DOHH2 (cell line): ENCODE measurements around the gene CENPP.

Experiments
- H3F3A ChIP-seq: fragments of 200-600 bp; sonication (generic), shearing (Covaris generic); 2 replicates; pipeline ENCODE4 v1.6.0; 2016; ENCODE audit warnings: antibody characterized with exemption, mild to moderate bottlenecking; ENCODE audit not compliant: control insufficient read depth, insufficient read depth
- H3K27ac ChIP-seq: fragments of 200-600 bp; sonication (generic); 2 replicates; pipeline ENCODE4 v1.5.1; 2014; ENCODE audit warnings: low read depth, mild to moderate bottlenecking, low read length, moderate library complexity
- H3K27me3 ChIP-seq: fragments of 200-600 bp; sonication (generic); 2 replicates; pipeline ENCODE4 v1.6.1; 2014; ENCODE audit warnings: mild to moderate bottlenecking, low read length, mixed read lengths; ENCODE audit not compliant: control insufficient read depth
- H3K36me3 ChIP-seq: fragments of 200-600 bp; sonication (generic); 2 replicates; pipeline ENCODE4 v1.6.1; 2014; ENCODE audit warnings: mild to moderate bottlenecking, low read length, moderate library complexity, mixed read lengths; ENCODE audit not compliant: control insufficient read depth
- H3K4me1 ChIP-seq: fragments of 200-600 bp; sonication (generic); 2 replicates; pipeline ENCODE4 v1.6.1; 2014; ENCODE audit warnings: mild to moderate bottlenecking, low read length, mixed read lengths; ENCODE audit not compliant: control insufficient read depth
- H3K4me2 ChIP-seq: fragments of 200-600 bp; sonication (generic); 2 replicates; pipeline ENCODE4 v1.6.0; 2014; ENCODE audit warnings: mild to moderate bottlenecking, low read length, moderate library complexity
- H3K4me3 ChIP-seq: fragments of 200-600 bp; sonication (generic); 2 replicates; pipeline ENCODE4 v1.5.1; 2014; ENCODE audit warnings: mild to moderate bottlenecking, low read length, mixed read lengths
- H3K79me2 ChIP-seq: fragments of 200-600 bp; sonication (generic); 2 replicates; pipeline ENCODE4 v1.6.1; 2014; ENCODE audit warnings: mild to moderate bottlenecking, low read length, mixed read lengths; ENCODE audit not compliant: control insufficient read depth
- H3K9me2 ChIP-seq: fragments of 200-600 bp; sonication (generic); replicated peaks from 2 replicates; pipeline ENCODE4 v1.6.1; 2014; ENCODE audit warnings: mild to moderate bottlenecking, low read length, mixed read lengths; ENCODE audit not compliant: control insufficient read depth
- H3K9me3 ChIP-seq: fragments of 200-600 bp; sonication (generic); 2 replicates; pipeline ENCODE4 v1.6.1; 2014; ENCODE audit warnings: antibody characterized with exemption, low read length, mixed read lengths; ENCODE audit not compliant: control insufficient read depth, insufficient read depth
- H4K20me1 ChIP-seq: fragments of 200-600 bp; sonication (generic); 2 replicates; pipeline ENCODE4 v1.6.0; 2014; ENCODE audit warnings: low read depth, mild to moderate bottlenecking, antibody characterized with exemption, low read length, moderate library complexity; ENCODE audit not compliant: control insufficient read depth, insufficient read depth
- EZH2phosphoT487 ChIP-seq: fragments of 200-600 bp; sonication (generic); IDR thresholded peaks from 2 replicates; pipeline ENCODE4 v1.6.1; 2017; ENCODE audit warnings: borderline replicate concordance, mild to moderate bottlenecking, antibody characterized with exemption, low read length, moderate library complexity, mixed read lengths
- TF ChIP-seq, protein P1 (sequence below): fragments of 200-600 bp; sonication (generic); IDR thresholded peaks from one replicate; pipeline ENCODE4 v1.5.1; 2014; ENCODE audit warnings: antibody characterized with exemption, mild to moderate bottlenecking, low read depth, low read length; ENCODE audit not compliant: poor library complexity, severe bottlenecking

The CENPP gene

DNA sequence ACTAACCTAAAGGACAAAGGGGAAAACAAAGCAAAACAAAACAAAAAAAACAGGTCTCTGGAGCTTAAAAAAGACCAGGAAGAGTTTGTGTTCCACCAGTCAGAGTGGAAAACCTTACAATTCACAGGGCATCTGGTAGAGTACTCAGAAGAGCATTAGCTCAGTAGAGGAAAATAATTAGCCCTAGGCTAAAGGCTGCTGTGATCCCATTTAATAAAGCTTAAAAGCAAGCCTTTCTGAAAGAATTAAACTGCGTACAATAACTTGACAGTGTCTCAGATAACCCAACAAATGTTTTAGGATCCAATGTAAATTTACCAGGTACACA lies 202.7 kb downstream of the CENPP start:
- Histone ChIP-seq H3K27ac (no peak overlapping the region), H4K20me1 (no peaks in the 10 kb centered on the region), H3K4me3 (no peak overlapping the region), H3K79me2 (no peaks in the 10 kb centered on the region), H3K27me3 (no peaks in the 10 kb centered on the region), H3K4me2 (no peak overlapping the region), H3K36me3 (no peaks in the 10 kb centered on the region), H3K9me3 (no peaks in the 10 kb centered on the region), H3K9me2 (no peaks in the 10 kb centered on the region), H3F3A (no peaks in the 10 kb centered on the region), H3K4me1 (no peaks in the 10 kb centered on the region)
- TF ChIP-seq EZH2phosphoT487 = no peak
- TF ChIP-seq, protein P1, sequence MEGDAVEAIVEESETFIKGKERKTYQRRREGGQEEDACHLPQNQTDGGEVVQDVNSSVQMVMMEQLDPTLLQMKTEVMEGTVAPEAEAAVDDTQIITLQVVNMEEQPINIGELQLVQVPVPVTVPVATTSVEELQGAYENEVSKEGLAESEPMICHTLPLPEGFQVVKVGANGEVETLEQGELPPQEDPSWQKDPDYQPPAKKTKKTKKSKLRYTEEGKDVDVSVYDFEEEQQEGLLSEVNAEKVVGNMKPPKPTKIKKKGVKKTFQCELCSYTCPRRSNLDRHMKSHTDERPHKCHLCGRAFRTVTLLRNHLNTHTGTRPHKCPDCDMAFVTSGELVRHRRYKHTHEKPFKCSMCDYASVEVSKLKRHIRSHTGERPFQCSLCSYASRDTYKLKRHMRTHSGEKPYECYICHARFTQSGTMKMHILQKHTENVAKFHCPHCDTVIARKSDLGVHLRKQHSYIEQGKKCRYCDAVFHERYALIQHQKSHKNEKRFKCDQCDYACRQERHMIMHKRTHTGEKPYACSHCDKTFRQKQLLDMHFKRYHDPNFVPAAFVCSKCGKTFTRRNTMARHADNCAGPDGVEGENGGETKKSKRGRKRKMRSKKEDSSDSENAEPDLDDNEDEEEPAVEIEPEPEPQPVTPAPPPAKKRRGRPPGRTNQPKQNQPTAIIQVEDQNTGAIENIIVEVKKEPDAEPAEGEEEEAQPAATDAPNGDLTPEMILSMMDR = no peak

GRCh38 chr9:92529124-92529523 lies 203.4 kb downstream of the CENPP start:
- H3K4me1 ChIP-seq = peaks cover 2% of the 10 kb centered on the region; the same call in 1 of the 2 replicates
- H3K79me2 ChIP-seq = no peaks in the 10 kb centered on the region
- TF ChIP-seq, protein P1 = no peak
- no peak for TF ChIP-seq EZH2phosphoT487
- no peaks in the 10 kb centered on the region for H3K9me2 ChIP-seq
- no peak overlapping the region for H3K4me3 ChIP-seq
- no peak overlapping the region for H3K4me2 ChIP-seq
- no peaks in the 10 kb centered on the region for H3K27me3 ChIP-seq
- no peak overlapping the region for H3K27ac ChIP-seq
- H3K36me3 ChIP-seq = no peaks in the 10 kb centered on the region
- no peaks in the 10 kb centered on the region for H3K9me3 ChIP-seq
- no peaks in the 10 kb centered on the region for H4K20me1 ChIP-seq
- no peaks in the 10 kb centered on the region for H3F3A ChIP-seq

DNA sequence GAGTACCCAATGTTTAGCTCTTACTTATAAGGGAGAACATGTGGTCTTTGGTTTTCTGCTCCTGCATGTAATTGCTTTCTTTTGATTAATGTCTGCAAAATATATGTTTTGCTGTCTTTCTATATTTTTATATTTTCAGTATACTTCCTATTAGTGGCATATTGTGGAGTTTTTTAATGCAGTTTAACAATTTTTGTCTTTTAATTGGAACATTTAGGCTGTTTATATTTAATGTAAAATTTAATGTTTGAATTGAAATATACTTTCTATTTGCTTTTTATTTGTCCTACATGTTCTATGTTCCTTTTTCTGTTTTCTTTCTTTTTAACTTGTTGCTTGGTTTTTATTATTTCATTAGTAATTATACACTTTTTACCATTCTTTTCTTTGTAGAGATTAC lies 205.1 kb downstream of the CENPP start:
- Histone ChIP-seq H3K36me3 (no peaks in the 10 kb centered on the region), H3K27me3 (no peaks in the 10 kb centered on the region), H3K4me1 (peaks cover 6% of the 10 kb centered on the region; the same call in 1 of the 2 replicates), H3K9me3 (no peaks in the 10 kb centered on the region), H4K20me1 (no peaks in the 10 kb centered on the region), H3F3A (no peaks in the 10 kb centered on the region), H3K79me2 (no peaks in the 10 kb centered on the region), H3K27ac (no peak overlapping the region), H3K4me3 (no peak overlapping the region), H3K9me2 (no peaks in the 10 kb centered on the region), H3K4me2 (no peak overlapping the region)
- TF ChIP-seq, protein P1 = no peak
- TF ChIP-seq EZH2phosphoT487 = no peak

GRCh38 chr9:92534204-92534603 lies 208.5 kb downstream of the CENPP start:
- no peaks in the 10 kb centered on the region for H4K20me1 ChIP-seq
- peaks cover 6% of the 10 kb centered on the region; the same call in 1 of the 2 replicates for H3K4me1 ChIP-seq
- H3K9me3 ChIP-seq = no peaks in the 10 kb centered on the region
- no peaks in the 10 kb centered on the region for H3K36me3 ChIP-seq
- H3F3A ChIP-seq = no peaks in the 10 kb centered on the region
- no peak overlapping the region for H3K4me3 ChIP-seq
- no peak overlapping the region for H3K4me2 ChIP-seq
- H3K27ac ChIP-seq = no peak overlapping the region
- no peaks in the 10 kb centered on the region for H3K27me3 ChIP-seq
- TF ChIP-seq EZH2phosphoT487 = no peak
- TF ChIP-seq, protein P1 = no peak
- H3K9me2 ChIP-seq = no peaks in the 10 kb centered on the region
- no peaks in the 10 kb centered on the region for H3K79me2 ChIP-seq
